GM21723 (cell line): ENCODE measurements around the gene TSPAN3.

Experiments used
- ATAC-seq: cut with Tn5 transposase; IDR thresholded peaks from one replicate; pipeline ENCODE4 v1.9.1; 2021; ENCODE audit warnings: mild to moderate bottlenecking, moderate library complexity; ENCODE audit not compliant: unreplicated experiment

The TSPAN3 gene

GRCh38 chr15:77035584-77035983 is 35.3 kb downstream of the TSPAN3 start:
- ATAC-seq = no peak

GRCh38 chr15:77034695-77035489 is 36.0 kb downstream of the TSPAN3 start:
- no peak for ATAC-seq

DNA sequence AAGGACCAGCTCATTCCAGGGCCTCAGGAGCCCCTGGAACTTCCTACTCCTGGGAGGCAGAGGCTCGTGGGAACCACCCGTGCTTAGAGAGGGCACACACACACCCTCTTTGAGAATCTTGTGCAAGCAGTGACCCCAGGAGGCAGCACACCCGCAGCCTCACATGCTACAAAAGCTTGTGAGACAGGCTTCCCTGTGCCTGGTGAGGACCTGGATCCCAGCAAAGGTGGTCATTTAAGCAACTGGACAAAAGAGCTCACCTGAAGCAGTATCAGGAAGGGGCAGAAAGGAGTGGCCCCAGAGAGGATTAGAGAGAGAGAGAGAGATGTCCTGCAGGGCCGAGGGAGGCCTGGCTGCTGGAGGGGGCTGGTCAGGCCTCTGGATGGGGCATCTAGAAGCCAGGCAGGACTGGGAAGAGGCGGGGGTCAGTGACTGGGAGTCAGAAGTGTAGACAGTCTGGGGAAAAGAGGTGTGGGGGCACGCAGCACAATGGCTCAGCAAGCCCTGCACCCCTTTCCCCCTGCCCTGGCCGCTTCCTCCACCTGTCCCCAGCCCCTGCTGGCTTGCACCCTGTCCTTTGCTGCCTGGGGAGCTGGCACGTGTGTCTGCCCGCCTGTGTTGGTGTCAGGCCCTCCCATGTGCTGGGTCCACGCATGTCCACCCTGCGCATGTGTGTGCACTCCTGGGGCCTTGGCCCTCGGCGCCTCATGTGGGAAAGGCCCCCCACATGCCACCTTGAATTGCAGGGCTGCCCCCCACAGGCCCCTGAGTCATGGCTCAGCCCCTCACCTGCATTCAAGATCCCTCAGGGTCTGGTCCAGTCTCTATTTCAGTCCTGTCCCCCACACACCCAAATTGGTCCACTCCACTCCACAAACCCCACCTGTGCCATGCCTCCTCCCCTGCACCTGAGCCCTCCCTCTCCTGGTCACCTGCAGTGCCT is 36.9 kb downstream of the TSPAN3 start:
- ATAC-seq = no peak

- ATAC-seq = no peak
Observed at GRCh38 chr15:77033417-77033728, 37.5 kb downstream of the TSPAN3 start.

GRCh38 chr15:77032647-77033416 is 38.1 kb downstream of the TSPAN3 start:
- ATAC-seq = no peak

- no peak for ATAC-seq
Observed at GRCh38 chr15:77032052-77032646, 38.8 kb downstream of the TSPAN3 start.

DNA sequence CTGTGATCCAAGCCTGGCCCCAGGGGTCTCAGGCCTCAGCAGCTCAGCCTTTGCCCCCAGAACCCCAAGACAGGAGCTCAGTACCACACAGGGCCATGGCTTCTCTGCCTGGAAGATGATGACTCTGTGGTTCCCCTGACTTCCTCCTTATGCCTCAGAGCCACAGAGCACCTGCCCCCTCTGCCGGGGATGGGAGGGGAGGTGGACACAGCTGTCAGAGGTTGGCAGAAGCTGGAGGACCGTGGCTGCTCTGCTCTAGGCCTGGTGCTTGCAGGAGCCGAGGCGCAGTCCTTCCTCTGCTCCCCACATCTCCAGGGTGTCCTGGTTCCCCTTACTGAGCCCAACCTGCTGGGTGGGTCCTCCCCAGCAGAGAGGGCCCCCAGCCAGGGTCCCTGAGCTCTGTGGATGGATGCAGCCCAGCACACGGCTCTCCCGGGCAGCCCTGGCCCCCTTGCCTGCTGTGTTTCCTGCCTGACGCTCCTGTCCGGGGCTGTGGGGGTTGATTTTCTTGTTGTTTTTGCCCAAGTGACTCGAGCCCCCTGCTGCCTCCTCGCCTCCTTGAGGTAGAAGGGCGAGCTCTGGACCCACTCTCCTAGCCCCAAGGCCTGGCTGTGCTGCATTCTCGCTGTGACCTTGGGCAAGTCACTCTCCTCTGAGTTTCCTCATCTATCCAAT is 39.4 kb downstream of the TSPAN3 start:
- no peak for ATAC-seq

GRCh38 chr15:77030928-77031375 is 40.0 kb downstream of the TSPAN3 start:
- ATAC-seq = no peak

GRCh38 chr15:77030048-77030927 is 40.6 kb downstream of the TSPAN3 start:
- no peak for ATAC-seq

GRCh38 chr15:77029166-77030047 is 41.5 kb downstream of the TSPAN3 start:
- no peak for ATAC-seq

- no peak for ATAC-seq
Observed at GRCh38 chr15:77028451-77029165, 42.3 kb downstream of the TSPAN3 start.

DNA sequence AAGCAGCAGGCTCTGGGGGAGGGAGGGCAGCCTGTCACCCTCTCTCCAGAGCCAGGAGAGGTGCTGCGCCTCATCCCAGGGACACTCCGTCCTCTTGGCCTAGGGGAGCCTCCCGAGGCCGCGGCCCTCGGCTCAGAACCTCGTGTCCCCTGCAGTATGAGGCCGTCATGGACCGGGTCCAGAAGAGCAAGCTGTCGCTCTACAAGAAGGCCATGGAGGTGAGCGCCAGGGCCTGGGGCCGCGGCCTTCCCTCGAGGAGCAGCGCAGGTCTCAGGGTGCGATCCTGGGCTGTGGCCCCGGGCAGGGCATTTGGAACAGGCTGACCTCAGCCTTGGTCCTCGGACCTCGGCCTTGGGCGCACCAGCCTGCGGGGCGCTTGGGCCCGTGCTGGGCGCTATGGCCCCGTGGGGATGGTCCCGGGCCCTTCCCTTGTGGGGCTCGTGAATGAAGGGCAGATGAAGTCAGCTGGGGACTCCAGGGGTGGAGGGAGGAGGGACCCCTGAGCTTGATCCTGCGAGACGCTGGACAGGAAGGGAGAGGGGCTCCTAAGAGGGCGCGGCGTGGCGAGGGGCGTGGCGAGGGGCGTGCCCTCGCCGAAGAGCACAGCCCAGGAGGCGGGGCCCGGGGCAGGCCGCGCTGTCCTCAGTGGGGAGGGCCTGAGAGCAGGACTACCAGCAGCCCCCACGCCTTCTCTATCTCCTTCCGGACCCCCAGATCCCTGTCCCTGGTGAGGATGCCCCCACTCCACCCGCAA is 43.0 kb downstream of the TSPAN3 start:
- no peak for ATAC-seq

DNA sequence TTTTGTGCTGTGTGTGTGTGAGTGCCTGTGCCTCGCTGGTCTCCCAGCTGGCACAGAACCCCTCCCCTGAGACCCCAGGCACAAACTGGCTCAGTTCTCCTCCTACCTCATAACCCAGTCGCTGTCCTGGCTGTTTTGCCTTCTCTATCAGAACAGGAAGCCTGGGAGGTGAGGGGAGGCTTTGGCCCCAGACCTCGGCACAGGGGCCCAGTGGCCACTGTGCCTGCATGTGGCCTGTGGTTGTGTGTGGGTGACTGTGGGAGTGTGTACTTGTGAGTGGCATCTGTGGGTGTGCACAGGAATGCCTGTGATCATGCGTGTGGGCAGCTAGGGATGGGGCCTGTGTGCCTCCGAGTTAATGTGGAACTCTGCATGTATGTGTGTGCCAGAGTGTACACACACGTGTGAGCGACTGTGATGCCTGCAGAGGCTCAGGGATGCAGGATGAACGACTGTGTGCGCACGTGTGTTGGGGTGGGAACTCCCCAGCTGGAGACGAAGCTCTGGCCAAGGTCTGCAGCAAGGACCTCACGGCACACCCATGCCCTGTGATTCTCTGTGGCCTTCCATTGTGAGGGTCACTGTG is 43.7 kb downstream of the TSPAN3 start:
- ATAC-seq = no peak

DNA sequence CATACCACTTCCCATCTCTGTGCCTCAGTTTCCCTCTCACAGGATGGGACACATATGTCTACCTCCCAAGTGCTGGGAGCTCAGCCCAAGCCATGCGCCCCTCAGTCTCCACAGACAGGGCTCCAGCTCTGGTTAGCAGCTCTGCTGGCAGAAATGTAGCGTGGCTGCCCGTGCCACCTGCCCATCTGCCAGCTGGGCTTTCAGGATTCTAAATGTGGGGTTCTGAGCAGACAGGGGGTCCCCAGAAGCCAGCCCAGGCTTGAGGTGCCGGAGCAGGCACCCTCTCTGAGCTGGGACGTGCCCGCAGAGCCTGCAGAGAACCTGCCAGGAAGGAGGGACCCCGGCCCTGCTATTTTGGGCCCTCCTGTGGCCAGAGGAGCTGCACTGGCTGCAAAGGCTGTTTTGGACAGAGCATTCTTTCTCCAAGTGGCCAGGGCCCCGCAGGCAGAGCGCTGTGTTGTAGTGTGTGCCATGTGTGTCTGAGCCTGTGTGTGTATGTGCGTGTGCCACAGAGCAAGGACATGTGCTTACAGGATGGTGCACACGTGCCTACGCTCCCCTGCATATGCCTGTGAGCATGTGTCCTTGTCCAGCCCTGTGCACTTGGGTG is 44.3 kb downstream of the TSPAN3 start:
- ATAC-seq = no peak

- ATAC-seq = no peak
Observed at GRCh38 chr15:77025941-77026411, 44.9 kb downstream of the TSPAN3 start.
